H9 (cell line): ENCODE results near the gene SGCE. TPM values are rescaled to one million over a fixed set of nuclear protein-coding genes. Genes with fewer than 3 reads are reported as not detected.

Experiments used
- DNase-seq: peaks from one replicate; pipeline ENCODE4 v3.0.0-alpha.2; 2017
- H2AFZ ChIP-seq: one replicate; pipeline ENCODE4 v1.6.1; 2013; ENCODE audit warnings: mild to moderate bottlenecking, low read length, control low read depth, moderate library complexity
- H2AK5ac ChIP-seq: 2 replicates; pipeline ENCODE4 v1.6.1; 2013; ENCODE audit warnings: low read length, control low read depth, mixed read lengths; ENCODE audit not compliant: insufficient read length
- H2BK120ac ChIP-seq: one replicate; pipeline ENCODE4 v1.6.1; 2013; ENCODE audit warnings: low read depth, mild to moderate bottlenecking, low read length, control low read depth, inconsistent platforms; ENCODE audit not compliant: poor library complexity, severe bottlenecking
- H2BK12ac ChIP-seq: 2 replicates; pipeline ENCODE4 v1.6.1; 2013; ENCODE audit warnings: low read length, control low read depth, mixed read lengths, low read depth; ENCODE audit not compliant: insufficient read length
- H2BK15ac ChIP-seq: 2 replicates; pipeline ENCODE4 v1.6.1; 2013; ENCODE audit warnings: low read depth, low read length, control low read depth
- H2BK20ac ChIP-seq: one replicate; pipeline ENCODE4 v1.6.1; 2013; ENCODE audit warnings: low read depth, mild to moderate bottlenecking, low read length, control low read depth, inconsistent platforms; ENCODE audit not compliant: poor library complexity, severe bottlenecking
- H2BK5ac ChIP-seq: 2 replicates; pipeline ENCODE4 v1.6.1; 2013; ENCODE audit warnings: low read length, control low read depth, mixed read lengths; ENCODE audit not compliant: insufficient read length
- H3K14ac ChIP-seq: 2 replicates; pipeline ENCODE4 v1.6.1; 2013; ENCODE audit warnings: low read length, control low read depth; ENCODE audit not compliant: insufficient read depth
- H3K18ac ChIP-seq: 2 replicates; pipeline ENCODE4 v1.6.1; 2013; ENCODE audit warnings: low read depth, mild to moderate bottlenecking, mixed read lengths, low read length, control low read depth; ENCODE audit not compliant: insufficient read length
- H3K23ac ChIP-seq: 2 replicates; pipeline ENCODE4 v1.6.1; 2013; ENCODE audit warnings: low read length, control low read depth, mixed read lengths, low read depth; ENCODE audit not compliant: insufficient read length
- H3K23me2 ChIP-seq: 2 replicates; pipeline ENCODE4 v1.6.1; 2013; ENCODE audit warnings: low read depth, mild to moderate bottlenecking, mixed read lengths, low read length, control low read depth; ENCODE audit not compliant: insufficient read length, poor library complexity, severe bottlenecking
- H3K27ac ChIP-seq: 2 replicates; pipeline ENCODE4 v1.5.1; 2013; ENCODE audit warnings: low read length, control low read depth, mixed read lengths, low read depth; ENCODE audit not compliant: insufficient read length
- H3K27me3 ChIP-seq: 2 replicates; pipeline ENCODE4 v1.6.1; 2013; ENCODE audit warnings: low read length, control low read depth, inconsistent platforms; ENCODE audit not compliant: insufficient read depth
- H3K4ac ChIP-seq: 2 replicates; pipeline ENCODE4 v1.6.1; 2013; ENCODE audit warnings: low read depth, mild to moderate bottlenecking, control low read depth, inconsistent platforms, low read length, moderate library complexity
- H3K4me1 ChIP-seq: 2 replicates; pipeline ENCODE4 v1.6.1; 2013; ENCODE audit warnings: low read length, control low read depth, inconsistent platforms; ENCODE audit not compliant: insufficient read depth
- H3K4me2 ChIP-seq: 2 replicates; pipeline ENCODE4 v1.6.1; 2013; ENCODE audit warnings: low read length, control low read depth, mixed read lengths; ENCODE audit not compliant: insufficient read length, insufficient read depth
- H3K56ac ChIP-seq: 2 replicates; pipeline ENCODE4 v1.6.1; 2013; ENCODE audit warnings: low read depth, mild to moderate bottlenecking, mixed read lengths, low read length, control low read depth; ENCODE audit not compliant: insufficient read length
- H3K79me1 ChIP-seq: 2 replicates; pipeline ENCODE4 v1.6.1; 2013; ENCODE audit warnings: low read depth, mild to moderate bottlenecking, moderate library complexity, low read length, control low read depth, inconsistent platforms; ENCODE audit not compliant: insufficient read depth, poor library complexity, severe bottlenecking
- H3K79me2 ChIP-seq: 2 replicates; pipeline ENCODE4 v1.6.1; 2013; ENCODE audit warnings: low read length, control low read depth, inconsistent platforms; ENCODE audit not compliant: insufficient read depth
- H3K9ac ChIP-seq: 2 replicates; pipeline ENCODE4 v1.6.1; 2013; ENCODE audit warnings: low read length, control low read depth, mixed read lengths; ENCODE audit not compliant: insufficient read length; ENCODE audit errors: extremely low read depth
- H3K9me3 ChIP-seq: one replicate; pipeline ENCODE4 v1.6.1; 2013; ENCODE audit warnings: low read depth, low read length, inconsistent platforms; ENCODE audit not compliant: control insufficient read depth
- H3T11ph ChIP-seq: one replicate; pipeline ENCODE4 v1.6.1; 2013; ENCODE audit warnings: mild to moderate bottlenecking, low read length, control low read depth, inconsistent platforms
- H4K20me1 ChIP-seq: one replicate; pipeline ENCODE4 v1.6.1; 2013; ENCODE audit not compliant: control insufficient read depth, insufficient read length, insufficient read depth
- H4K5ac ChIP-seq: 2 replicates; pipeline ENCODE4 v1.6.1; 2013; ENCODE audit warnings: low read depth, mild to moderate bottlenecking, mixed read lengths, low read length, control low read depth; ENCODE audit not compliant: insufficient read length
- H4K8ac ChIP-seq: replicated peaks from 2 replicates; pipeline ENCODE4 v1.6.1; 2013; ENCODE audit warnings: low read length, control low read depth, mixed read lengths, low read depth; ENCODE audit not compliant: insufficient read length
- H4K91ac ChIP-seq: 2 replicates; pipeline ENCODE4 v1.6.1; 2013; ENCODE audit warnings: low read depth, mild to moderate bottlenecking, moderate library complexity, mixed read lengths, low read length, control low read depth; ENCODE audit not compliant: insufficient read length
- H3K27ac Mint-ChIP-seq, 3 experiments: 2 replicates in 2 of 3; 3 replicates in 1 of 3; pipeline ENCODE4 v1.8.0; 2020 to 2021; ENCODE audit warnings: mixed read lengths in 3 of 3, mild to moderate bottlenecking in 1 of 3, moderate library complexity in 1 of 3
- H3K27me3 Mint-ChIP-seq: 2 replicates; pipeline ENCODE4 v1.8.0; 2021; ENCODE audit warnings: low read depth, mild to moderate bottlenecking, moderate library complexity, mixed read lengths
- H3K36me3 Mint-ChIP-seq, 3 experiments: 2 replicates in 2 of 3; 3 replicates in 1 of 3; pipeline ENCODE4 v1.8.0; 2020 to 2021; ENCODE audit warnings: low read depth in 3 of 3, mixed read lengths in 3 of 3; ENCODE audit not compliant: insufficient read depth in 1 of 3
- H3K4me1 Mint-ChIP-seq, 2 experiments: 2 replicates each; pipeline ENCODE4 v1.8.0; 2020; ENCODE audit warnings: mixed read lengths in 2 of 2
- H3K4me3 Mint-ChIP-seq, 2 experiments: 2 replicates in 1 of 2; 3 replicates in 1 of 2; pipeline ENCODE4 v1.8.0; 2020 to 2021; ENCODE audit warnings: mild to moderate bottlenecking in 2 of 2, mixed read lengths in 2 of 2, moderate library complexity in 1 of 2
- H3K9me3 Mint-ChIP-seq, 2 experiments: 2 replicates in 1 of 2; 3 replicates in 1 of 2; pipeline ENCODE4 v1.8.0; 2020; ENCODE audit warnings: mild to moderate bottlenecking in 2 of 2, mixed read lengths in 2 of 2, moderate library complexity in 1 of 2
- CTCF ChIP-seq: fragments of 200-600 bp; sonication (generic); conservative IDR thresholded peaks from 3 replicates; pipeline ENCODE4 v1.8.0; 2021; ENCODE audit warnings: antibody characterized with exemption, mild to moderate bottlenecking
- WGBS: extraction: QIAGEN DNeasy Blood & Tissue Kit; methylation state at CpG from one replicate; pipeline ENCODE4 v1.1.7; 2013; ENCODE audit warnings: missing lambda C conversion rate, low lambda C conversion rate, mixed read lengths; ENCODE audit not compliant: insufficient read length; ENCODE audit errors: extremely low coverage; 5-methylcytosine and 5-hydroxymethylcytosine counted together
- total RNA-seq: library from RNA; stranded (reverse); gene quantifications from 2 replicates; pipeline ENCODE4 v1.2.1, GENCODE V29; 2021

Gene SGCE
- total RNA-seq, 1 experiment from 2014 or later: 30.5 TPM

- Histone ChIP-seq H3K4me1 (peaks cover 5% of the 10 kb centered on the region; the same call in 1 of the 2 replicates), H2BK15ac (no peak overlapping the region), H3K9me3 (no peaks in the 10 kb centered on the region), H4K8ac (no peak overlapping the region), H3K56ac (no peak overlapping the region), H3K14ac (no peak overlapping the region), H2BK12ac (no peak overlapping the region), H3K23me2 (no peaks in the 10 kb centered on the region), H3K79me2 (no peaks in the 10 kb centered on the region; the same call in 1 of the 2 replicates), H3K79me1 (no peaks in the 10 kb centered on the region), H3K4me2 (no peak overlapping the region), H2AFZ (no peak overlapping the region), H2BK20ac (no peak overlapping the region), H3T11ph (no peak overlapping the region), H2BK5ac (no peak overlapping the region), H2BK120ac (no peak overlapping the region), H2AK5ac (no peak overlapping the region), H4K5ac (no peak overlapping the region), H3K27me3 (no peaks in the 10 kb centered on the region), H4K91ac (no peak overlapping the region), H3K4ac (no peak overlapping the region), H3K23ac (no peak overlapping the region), H3K9ac (no peak overlapping the region), H4K20me1 (no peaks in the 10 kb centered on the region), H3K18ac (no peak overlapping the region), H3K27ac (no peak overlapping the region)
- no CpG with 5 or more reads among the region's 2 CpGs for WGBS
- peaks cover 34 to 41% of the 10 kb centered on the region in 2 experiments for H3K4me1 Mint-ChIP-seq
- H3K27ac Mint-ChIP-seq: no peak overlapping the region
- H3K36me3 Mint-ChIP-seq: peaks cover 0 to 4% (median 0%) of the 10 kb centered on the region in 3 experiments; a peak in 2 of 7 replicates
- TF ChIP-seq CTCF: no peak
- H3K4me3 Mint-ChIP-seq: no peak overlapping the region
- H3K27me3 Mint-ChIP-seq: no peaks in the 10 kb centered on the region
- H3K9me3 Mint-ChIP-seq: no peaks in the 10 kb centered on the region
- no peak for DNase-seq
These were observed 12.9 kb downstream of the SGCE start for GRCh38 chr7:94642838-94643653.
